NCI-H524 (cell line): Measurements from ENCODE around the gene PLA2G3.
"Not testable (repeated sequence)": the region's sequence is repeated elsewhere in the genome, so short reads cannot be mapped to it uniquely, and the experiment has no call there.

Source experiments
- DNase-seq, 2 experiments: peaks; one replicate each; lab custom pipeline; 2025; lab: John Stamatoyannopoulos, UW

PLA2G3 gene

GRCh38 chr22:31139866-31140716 lies at the start of gene PLA2G3:
PLA2G3 (minus strand) TSS chr22:31140508; CDS start chr22:31140354, 154 bp downstream.
- peak; percentile 85 to 95 for DNase-seq

GRCh38 chr22:31187627-31188026 lies 47.3 kb upstream of the PLA2G3 start:
- DNase-seq, result no peak

GRCh38 chr22:31185056-31185455 lies 44.7 kb upstream of the PLA2G3 start:
- no peak for DNase-seq

- DNase-seq, result no peak
These were observed 43.7 kb upstream of the PLA2G3 start for GRCh38 chr22:31184015-31184414.

- DNase-seq, result no peak
These were observed 39.0 kb upstream of the PLA2G3 start for GRCh38 chr22:31179345-31179744.

- no peak for DNase-seq
These were observed 38.6 kb upstream of the PLA2G3 start for GRCh38 chr22:31178859-31179258.

GRCh38 chr22:31177420-31178162 lies 37.3 kb upstream of the PLA2G3 start:
- DNase-seq, result no peak

GRCh38 chr22:31176923-31177322 lies 36.6 kb upstream of the PLA2G3 start:
- no peak for DNase-seq

GRCh38 chr22:31173386-31174145 lies 33.3 kb upstream of the PLA2G3 start:
- DNase-seq, result no peak

GRCh38 chr22:31171734-31172133 lies 31.4 kb upstream of the PLA2G3 start:
- not testable (repeated sequence) for DNase-seq

- no peak for DNase-seq
These were observed 30.7 kb upstream of the PLA2G3 start for GRCh38 chr22:31170971-31171370.

GRCh38 chr22:31162015-31162765 lies 21.9 kb upstream of the PLA2G3 start:
- DNase-seq, result no peak

- no peak for DNase-seq
These were observed 21.1 kb upstream of the PLA2G3 start for GRCh38 chr22:31161386-31161785.

- no peak for DNase-seq
These were observed 20.1 kb upstream of the PLA2G3 start for GRCh38 chr22:31160328-31160978.

GRCh38 chr22:31155422-31155821 lies 15.1 kb upstream of the PLA2G3 start:
- no peak for DNase-seq

- DNase-seq, result no peak
These were observed 14.7 kb upstream of the PLA2G3 start for GRCh38 chr22:31154975-31155374.

GRCh38 chr22:31153357-31153756 lies 13.0 kb upstream of the PLA2G3 start:
- no peak for DNase-seq

- DNase-seq, result no peak
These were observed 11.6 kb upstream of the PLA2G3 start for GRCh38 chr22:31151872-31152271.

- no peak for DNase-seq
These were observed 10.3 kb upstream of the PLA2G3 start for GRCh38 chr22:31150615-31151014.

GRCh38 chr22:31148953-31149627 lies 8.8 kb upstream of the PLA2G3 start:
- peak; percentile 70 to 83 for DNase-seq

GRCh38 chr22:31148488-31148887 lies 8.2 kb upstream of the PLA2G3 start:
- DNase-seq, result no peak
